Measurements from ENCODE around the gene TLDC2.
"Not testable (repeated sequence)": the region's sequence is repeated elsewhere in the genome, so short reads cannot be mapped to it uniquely, and the experiment has no call there.

TLDC2 gene

GRCh38 chr20:36873498-36874189 lies 2.3 kb upstream of the TLDC2 start:
- DNase-seq (ENCODE audit: extremely low spot score) = no peak
- ChIA-PET POLR2A (no interaction called here), CTCF (interaction anchor here (1.1 kb wide), 1 partner anchor 65 kb away, joined by 4 read pairs; no protein-coding TSS in a partner anchor)
- TF ChIP-seq SUZ12 (IDR thresholded peaks at IDR 0.05) = no peak
- no peak for TF ChIP-seq ARNT (IDR thresholded peaks at IDR 0.05)
- TF ChIP-seq FOXA1 (IDR thresholded peaks at IDR 0.05) = no peak
- TF ChIP-seq NFRKB (IDR thresholded peaks at IDR 0.05) = no peak
- TF ChIP-seq TARDBP (IDR thresholded peaks at IDR 0.05) = no peak
- no peak for TF ChIP-seq L3MBTL2 (conservative IDR thresholded peaks at IDR 0.05)
- no peak for TF ChIP-seq HDGF (IDR thresholded peaks at IDR 0.05; ENCODE audit: borderline replicate concordance)
- TF ChIP-seq ELF4 (IDR thresholded peaks at IDR 0.05) = no peak
- TF ChIP-seq CTBP1 (IDR thresholded peaks at IDR 0.05; ENCODE audit: borderline replicate concordance) = no peak
- TF ChIP-seq BHLHE40 (IDR thresholded peaks at IDR 0.05; ENCODE audit: borderline replicate concordance) = no peak
- TF ChIP-seq LEF1 (IDR thresholded peaks at IDR 0.05; ENCODE audit: borderline replicate concordance) = no peak
- TF ChIP-seq PKNOX1 (IDR thresholded peaks at IDR 0.05) = no peak
- no peak for TF ChIP-seq ZNF384 (IDR thresholded peaks at IDR 0.05)
- no peak for TF ChIP-seq SP1 (IDR thresholded peaks at IDR 0.05)
- TF ChIP-seq FOXK2 (IDR thresholded peaks at IDR 0.05) = no peak
- TF ChIP-seq FOXM1 (IDR thresholded peaks at IDR 0.05; ENCODE audit: borderline replicate concordance) = no peak

GRCh38 chr20:36875093-36875492 lies 845 bp upstream of the TLDC2 start:
- DNase-seq (ENCODE audit: extremely low spot score); CTCF ChIA-PET; POLR2A ChIA-PET: not testable (repeated sequence)

GRCh38 chr20:36876473-36876833 lies 515 bp downstream of the TLDC2 start:
- POLR2A ChIA-PET = no interaction called here
- no peak for DNase-seq (ENCODE audit: extremely low spot score)
- CTCF ChIA-PET = interaction anchor here (0.6 kb wide), 1 partner anchor 13 kb away, joined by 3 read pairs; no protein-coding TSS in a partner anchor
- TF ChIP-seq TARDBP (IDR thresholded peaks at IDR 0.05) (no peak), CTBP1 (IDR thresholded peaks at IDR 0.05; ENCODE audit: borderline replicate concordance) (no peak), NFRKB (IDR thresholded peaks at IDR 0.05) (no peak), SUZ12 (IDR thresholded peaks at IDR 0.05) (no peak), FOXA1 (IDR thresholded peaks at IDR 0.05) (no peak), LEF1 (IDR thresholded peaks at IDR 0.05; ENCODE audit: borderline replicate concordance) (no peak), PKNOX1 (IDR thresholded peaks at IDR 0.05) (no peak), SP1 (IDR thresholded peaks at IDR 0.05) (no peak), BHLHE40 (IDR thresholded peaks at IDR 0.05; ENCODE audit: borderline replicate concordance) (no peak), FOXK2 (IDR thresholded peaks at IDR 0.05) (no peak), HDGF (IDR thresholded peaks at IDR 0.05; ENCODE audit: borderline replicate concordance) (no peak), ZNF384 (IDR thresholded peaks at IDR 0.05) (no peak), FOXM1 (IDR thresholded peaks at IDR 0.05; ENCODE audit: borderline replicate concordance) (no peak), ELF4 (IDR thresholded peaks at IDR 0.05) (no peak), ARNT (IDR thresholded peaks at IDR 0.05) (no peak), L3MBTL2 (conservative IDR thresholded peaks at IDR 0.05) (no peak)

- DNase-seq (ENCODE audit: extremely low spot score) = no peak
- ChIA-PET CTCF (interaction anchor here (0.6 kb wide), 1 partner anchor 71 kb away, joined by 3 read pairs; no protein-coding TSS in a partner anchor), POLR2A (interaction anchor here (1.2 kb wide), 1 partner anchor 12 kb away, joined by 3 read pairs; no protein-coding TSS in a partner anchor)
- TF ChIP-seq ARNT (IDR thresholded peaks at IDR 0.05) = no peak
- TF ChIP-seq CTBP1 (IDR thresholded peaks at IDR 0.05; ENCODE audit: borderline replicate concordance) = no peak
- TF ChIP-seq TARDBP (IDR thresholded peaks at IDR 0.05) = no peak
- no peak for TF ChIP-seq BHLHE40 (IDR thresholded peaks at IDR 0.05; ENCODE audit: borderline replicate concordance)
- no peak for TF ChIP-seq HDGF (IDR thresholded peaks at IDR 0.05; ENCODE audit: borderline replicate concordance)
- TF ChIP-seq SUZ12 (IDR thresholded peaks at IDR 0.05) = no peak
- no peak for TF ChIP-seq L3MBTL2 (conservative IDR thresholded peaks at IDR 0.05)
- TF ChIP-seq SP1 (IDR thresholded peaks at IDR 0.05) = no peak
- no peak for TF ChIP-seq FOXA1 (IDR thresholded peaks at IDR 0.05)
These were observed 3.0 kb downstream of the TLDC2 start for GRCh38 chr20:36878941-36879340.

GRCh38 chr20:36880741-36881250 lies 4.9 kb downstream of the TLDC2 start:
- TF ChIP-seq LEF1 (IDR thresholded peaks at IDR 0.05; ENCODE audit: borderline replicate concordance) = no peak
- TF ChIP-seq ZNF384 (IDR thresholded peaks at IDR 0.05) = no peak
- no peak for TF ChIP-seq ELF4 (IDR thresholded peaks at IDR 0.05)
- no peak for TF ChIP-seq BHLHE40 (IDR thresholded peaks at IDR 0.05; ENCODE audit: borderline replicate concordance)
- TF ChIP-seq FOXK2 (IDR thresholded peaks at IDR 0.05) = no peak
- TF ChIP-seq SUZ12 (IDR thresholded peaks at IDR 0.05) = no peak
- no peak for TF ChIP-seq TARDBP (IDR thresholded peaks at IDR 0.05)
- TF ChIP-seq L3MBTL2 (conservative IDR thresholded peaks at IDR 0.05) = no peak
- no peak for TF ChIP-seq HDGF (IDR thresholded peaks at IDR 0.05; ENCODE audit: borderline replicate concordance)
- TF ChIP-seq FOXM1 (IDR thresholded peaks at IDR 0.05; ENCODE audit: borderline replicate concordance) = no peak
- TF ChIP-seq FOXA1 (IDR thresholded peaks at IDR 0.05) = no peak
- TF ChIP-seq SP1 (IDR thresholded peaks at IDR 0.05) = no peak
- ChIA-PET CTCF (no interaction called here), POLR2A (no interaction called here)
- DNase-seq (ENCODE audit: extremely low spot score) = no peak

GRCh38 chr20:36881331-36881730 lies 5.4 kb downstream of the TLDC2 start:
- DNase-seq (ENCODE audit: extremely low spot score) = no peak
- CTCF ChIA-PET = interaction anchor here (1.8 kb wide), 1 partner anchor 73 kb away, joined by 6 read pairs; no protein-coding TSS in a partner anchor
- TF ChIP-seq LEF1 (IDR thresholded peaks at IDR 0.05; ENCODE audit: borderline replicate concordance) (no peak), CTBP1 (IDR thresholded peaks at IDR 0.05; ENCODE audit: borderline replicate concordance) (no peak), L3MBTL2 (conservative IDR thresholded peaks at IDR 0.05) (no peak), ELF4 (IDR thresholded peaks at IDR 0.05) (no peak), ZNF384 (IDR thresholded peaks at IDR 0.05) (no peak), PKNOX1 (IDR thresholded peaks at IDR 0.05) (no peak), NFRKB (IDR thresholded peaks at IDR 0.05) (no peak), SP1 (IDR thresholded peaks at IDR 0.05) (no peak), FOXK2 (IDR thresholded peaks at IDR 0.05) (no peak), FOXM1 (IDR thresholded peaks at IDR 0.05; ENCODE audit: borderline replicate concordance) (no peak), HDGF (IDR thresholded peaks at IDR 0.05; ENCODE audit: borderline replicate concordance) (no peak), ARNT (IDR thresholded peaks at IDR 0.05) (no peak), SUZ12 (IDR thresholded peaks at IDR 0.05) (no peak), TARDBP (IDR thresholded peaks at IDR 0.05) (no peak), BHLHE40 (IDR thresholded peaks at IDR 0.05; ENCODE audit: borderline replicate concordance) (no peak), FOXA1 (IDR thresholded peaks at IDR 0.05) (no peak)
- POLR2A ChIA-PET = interaction anchor here (1.4 kb wide), 1 partner anchor 46 kb away, joined by 5 read pairs; no protein-coding TSS in a partner anchor
